Midbrain (tissue), 1 donor: ENCODE data around the gene TRPM6.
"Not testable (repeated sequence)": the region's sequence is repeated elsewhere in the genome, so short reads cannot be mapped to it uniquely, and the experiment has no call there.

Source experiments
- DNase-seq: peaks from one replicate; lab custom pipeline; 2025; lab: John Stamatoyannopoulos, UW

Gene TRPM6

DNA sequence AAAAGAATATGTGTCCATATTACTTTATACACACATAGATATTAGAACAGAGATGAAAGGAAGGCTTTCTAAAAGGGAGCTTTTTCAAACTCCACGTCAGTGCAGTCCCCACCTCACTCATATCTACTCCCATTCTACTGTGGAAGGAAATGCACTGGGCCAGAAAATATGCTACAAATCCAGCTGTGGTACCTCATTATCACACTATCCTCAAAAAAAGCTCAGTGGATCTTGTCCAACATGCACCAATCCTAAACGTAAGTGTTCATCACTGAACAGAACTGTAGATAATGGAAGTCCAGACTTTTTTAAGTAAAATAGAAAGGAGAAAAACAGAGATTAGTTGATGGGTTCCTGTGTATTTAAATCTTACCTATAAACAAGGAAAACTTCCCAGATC, 27.9 kb downstream of the TRPM6 start:
- DNase-seq, result no peak

DNA sequence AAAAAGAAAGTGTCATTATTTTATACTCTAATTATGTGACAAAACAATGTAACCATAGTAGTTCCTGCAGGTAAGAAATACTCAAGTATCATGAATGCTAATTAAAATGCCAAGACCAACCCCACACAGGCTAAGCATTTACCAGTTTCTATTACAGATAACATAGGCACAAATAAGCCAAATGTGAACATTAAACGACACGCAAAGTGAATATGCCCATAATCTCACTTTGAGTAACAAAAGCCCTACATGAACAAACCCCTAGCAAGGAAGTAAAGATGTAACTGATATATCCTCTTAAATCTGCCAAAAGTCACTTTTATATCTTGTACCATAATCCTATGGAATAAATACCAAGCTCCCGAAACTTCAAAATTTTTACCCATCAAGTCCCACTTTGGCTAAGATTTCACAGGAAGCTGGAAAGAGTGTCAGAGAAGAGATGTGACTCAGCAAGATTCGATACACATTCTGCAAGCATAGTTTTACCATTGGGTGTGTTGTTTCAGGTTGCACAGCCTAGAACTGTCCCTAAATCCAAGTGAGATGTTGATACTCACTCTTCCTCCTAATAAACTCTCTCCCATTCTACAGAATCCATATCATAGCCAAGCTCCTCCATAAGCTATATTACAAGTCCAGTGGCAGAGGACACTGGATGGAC, 28.8 kb downstream of the TRPM6 start:
- no peak for DNase-seq

DNA sequence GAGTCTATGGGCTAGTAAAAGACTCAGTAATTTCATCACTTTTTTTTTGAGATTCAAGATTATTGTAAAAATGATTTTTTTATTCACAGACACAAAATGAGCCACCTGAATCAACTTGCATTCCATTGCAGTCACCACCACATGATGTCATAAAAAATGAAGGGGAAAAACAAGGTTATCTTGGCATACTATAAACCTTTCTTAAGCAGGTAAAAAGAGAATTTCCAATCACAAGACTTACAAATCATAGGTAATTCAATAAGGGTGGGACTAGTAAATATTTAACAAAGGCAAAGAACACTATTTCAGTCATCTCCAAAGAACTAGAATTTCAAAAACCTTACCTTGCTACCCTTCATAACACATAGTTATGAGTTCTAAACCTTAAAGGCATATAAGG, 30.7 kb downstream of the TRPM6 start:
- no peak for DNase-seq

GRCh38 chr9:74855072-74855471, 32.6 kb downstream of the TRPM6 start:
- DNase-seq, result no peak

- DNase-seq, result not testable (repeated sequence)
Observed at GRCh38 chr9:74853024-74853423, 34.7 kb downstream of the TRPM6 start.

GRCh38 chr9:74848153-74848525, 39.6 kb downstream of the TRPM6 start:
- no peak for DNase-seq

DNA sequence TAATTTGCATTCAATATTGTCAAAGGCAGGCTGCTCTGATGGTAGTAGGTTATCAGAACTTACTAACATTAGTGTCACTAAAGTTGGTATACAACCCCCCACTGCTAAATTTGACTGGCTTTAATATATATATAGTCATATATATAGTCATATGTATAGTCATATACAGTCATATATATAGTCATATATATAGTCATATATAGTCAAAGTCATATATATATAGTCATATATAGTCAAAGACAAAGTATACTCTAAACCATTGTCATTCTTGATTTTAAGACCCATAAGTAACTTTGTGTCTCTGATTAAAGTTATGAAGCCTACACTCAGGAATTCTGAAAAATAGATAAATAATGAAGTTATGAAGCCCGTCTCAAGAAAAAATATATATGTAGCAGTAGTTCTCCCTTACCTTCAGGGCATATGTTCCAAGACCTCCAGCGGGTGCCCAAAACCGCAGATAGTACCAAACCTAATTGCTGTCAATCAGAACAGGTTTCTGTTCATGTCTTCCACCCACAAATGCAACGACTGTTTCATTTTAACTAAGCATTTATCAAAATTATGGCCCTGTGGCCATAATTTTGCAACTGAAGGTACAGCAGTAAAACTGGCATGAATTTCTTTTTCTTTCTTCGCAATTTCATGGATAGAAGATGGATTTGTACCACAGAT, 40.1 kb downstream of the TRPM6 start:
- no peak for DNase-seq

- DNase-seq, result no peak
Observed at GRCh38 chr9:74846766-74847165, 41.0 kb downstream of the TRPM6 start.

DNA sequence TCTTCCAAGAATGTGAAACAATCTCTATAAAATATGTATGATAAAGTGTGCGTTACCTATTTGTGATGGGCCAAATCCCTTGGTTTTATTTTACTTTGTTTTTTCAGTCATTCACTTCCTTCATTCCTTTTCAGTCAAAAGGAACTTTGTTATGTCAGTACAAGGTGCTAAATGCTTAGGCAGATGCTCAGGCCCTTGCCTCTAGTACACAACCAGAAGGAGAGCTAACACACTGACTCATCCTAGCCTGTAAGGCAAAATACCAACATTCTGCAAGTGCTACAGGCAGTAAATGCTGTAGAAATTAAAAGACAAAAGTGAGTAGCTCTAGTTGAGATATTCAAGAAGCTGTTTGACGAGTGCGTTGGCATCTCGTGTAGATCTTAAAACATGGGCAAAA, 49.4 kb downstream of the TRPM6 start:
- no peak for DNase-seq

DNA sequence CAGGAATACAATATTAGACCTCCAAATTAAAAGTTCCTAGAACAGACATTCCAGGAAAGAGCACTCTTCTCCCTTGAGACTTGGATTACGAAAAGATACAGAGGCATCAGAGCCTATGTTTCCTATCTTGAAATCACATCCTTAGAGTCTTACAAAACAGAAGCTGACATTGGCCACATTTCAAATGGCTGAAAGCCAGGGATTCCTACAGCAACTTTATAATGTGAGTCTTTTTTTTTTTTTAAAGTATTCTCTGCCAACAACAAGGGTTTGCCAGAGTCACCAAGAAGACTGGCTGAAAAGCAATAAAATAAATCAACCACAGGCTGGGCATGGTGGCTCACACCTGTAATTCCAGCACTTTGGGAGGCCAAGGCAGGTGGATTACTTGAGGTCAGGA, 63.1 kb downstream of the TRPM6 start:
- DNase-seq, result no peak

- peak; percentile 67 for DNase-seq
Observed at GRCh38 chr9:74821636-74822035, 66.1 kb downstream of the TRPM6 start.

DNA sequence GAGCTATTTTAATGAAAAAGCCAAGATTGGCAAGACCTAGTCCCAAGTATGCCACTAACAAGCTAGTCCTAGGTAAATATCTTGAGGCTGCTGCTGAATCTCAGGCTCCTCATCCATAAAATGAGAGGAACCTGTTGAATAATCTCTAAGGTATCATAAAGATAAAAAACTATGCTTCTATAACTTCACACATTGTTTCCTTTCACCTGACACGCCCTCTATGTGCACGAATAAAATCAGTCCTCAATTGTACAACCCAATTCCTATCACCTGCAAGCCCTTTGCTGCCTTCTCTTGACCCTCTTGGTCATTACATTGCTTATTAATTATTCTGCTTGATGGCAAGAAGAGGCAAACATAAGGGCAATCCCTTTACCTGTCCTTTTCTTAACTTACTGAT, 69.9 kb downstream of the TRPM6 start:
- no peak for DNase-seq

- DNase-seq, result no peak
Observed at GRCh38 chr9:74817281-74817810, 70.4 kb downstream of the TRPM6 start.

GRCh38 chr9:74810200-74810599, 77.5 kb downstream of the TRPM6 start:
- DNase-seq, result no peak

DNA sequence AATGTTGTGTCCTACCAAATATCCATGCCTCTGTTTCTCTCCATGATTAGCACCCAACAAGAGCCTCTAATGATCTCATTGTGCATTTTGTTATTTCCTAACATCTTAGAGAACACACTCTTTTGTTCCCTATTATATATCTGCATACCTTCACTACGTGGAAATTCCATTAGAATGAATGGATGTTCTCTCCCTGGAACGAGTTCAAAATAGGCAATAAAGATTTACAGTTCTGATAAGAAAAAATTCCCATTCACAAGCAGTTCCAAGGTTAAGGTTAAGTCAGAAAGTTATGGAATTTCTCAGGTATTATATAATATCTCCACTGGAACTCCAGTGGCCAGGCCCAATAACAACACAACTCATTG, 83.7 kb downstream of the TRPM6 start:
- DNase-seq, result no peak

DNA sequence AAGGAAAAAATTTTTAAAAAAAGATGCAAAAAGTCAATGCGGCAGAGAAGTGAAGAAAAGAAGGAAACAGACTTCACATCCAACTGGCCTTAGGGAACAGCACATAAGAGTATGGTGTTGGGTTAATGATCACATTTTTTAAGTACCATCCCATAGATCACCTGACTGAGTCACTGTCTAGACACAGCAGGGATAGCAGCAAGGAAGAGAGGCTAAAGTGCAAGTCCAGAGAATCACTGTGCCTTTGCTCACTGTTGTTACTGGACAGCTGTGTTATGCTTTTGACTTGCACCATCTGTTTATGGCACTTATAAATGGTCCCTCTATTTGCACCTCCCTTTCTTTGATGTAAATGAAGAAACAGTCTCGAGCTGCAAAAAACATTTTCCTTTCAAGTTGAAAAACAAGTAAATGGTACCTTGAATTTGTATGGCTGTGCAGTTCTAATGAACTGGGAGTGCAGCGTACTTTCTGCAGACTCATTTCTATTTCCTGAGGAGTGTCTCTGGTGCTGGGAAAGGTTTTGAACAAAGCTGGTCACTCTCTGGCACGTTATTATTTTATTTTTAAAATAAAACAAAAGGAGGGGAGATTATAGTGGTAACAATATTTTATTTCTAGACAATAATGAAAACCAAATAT, 84.2 kb downstream of the TRPM6 start:
- no peak for DNase-seq

DNA sequence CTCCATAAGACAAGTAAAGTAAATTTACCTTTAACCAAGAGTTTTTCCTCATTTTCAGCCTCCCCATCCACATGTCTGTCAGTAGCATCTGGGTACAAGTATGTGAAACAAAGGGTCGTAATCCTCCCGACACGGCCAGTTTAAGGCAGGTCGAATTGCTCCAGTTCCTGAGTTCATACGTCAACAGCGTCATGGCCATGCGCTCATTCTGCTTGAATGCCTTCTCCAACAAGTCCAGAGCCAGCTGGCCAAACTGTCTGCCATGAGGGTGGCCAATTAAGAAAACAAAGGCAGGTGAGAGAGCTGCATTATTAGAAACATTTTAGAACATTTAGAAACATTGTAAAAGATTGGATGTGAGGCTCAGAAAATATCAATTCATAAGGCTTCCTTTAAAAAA, 87.5 kb downstream of the TRPM6 start:
- no peak for DNase-seq

- no peak for DNase-seq
Observed at GRCh38 chr9:74795803-74796202, 91.9 kb downstream of the TRPM6 start.

DNA sequence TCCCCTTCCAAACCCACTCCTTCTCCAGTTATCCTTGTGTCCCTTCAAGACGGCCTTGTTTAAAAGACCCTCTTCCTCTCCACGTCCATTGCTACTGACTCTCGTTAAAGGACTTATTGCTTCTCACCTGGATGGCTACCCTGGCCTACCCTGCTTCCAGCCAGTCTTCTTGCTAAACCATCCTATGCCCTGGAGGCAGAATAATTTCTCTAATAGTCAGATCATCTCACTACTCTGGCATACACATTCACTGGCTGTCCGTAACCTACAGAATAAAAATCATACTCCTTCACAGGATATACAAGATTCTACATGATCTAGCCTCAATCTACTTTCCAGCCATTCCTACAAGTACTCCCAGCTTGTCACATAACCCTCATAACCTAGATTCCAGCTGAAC, 92.6 kb downstream of the TRPM6 start:
- DNase-seq, result no peak

GRCh38 chr9:74784506-74784905, 103.2 kb downstream of the TRPM6 start:
- DNase-seq, result no peak

- DNase-seq, result no peak
Observed at GRCh38 chr9:74783408-74783807, 104.3 kb downstream of the TRPM6 start.

GRCh38 chr9:74777136-74777879, 110.4 kb downstream of the TRPM6 start:
- DNase-seq, result peak; percentile 68

DNA sequence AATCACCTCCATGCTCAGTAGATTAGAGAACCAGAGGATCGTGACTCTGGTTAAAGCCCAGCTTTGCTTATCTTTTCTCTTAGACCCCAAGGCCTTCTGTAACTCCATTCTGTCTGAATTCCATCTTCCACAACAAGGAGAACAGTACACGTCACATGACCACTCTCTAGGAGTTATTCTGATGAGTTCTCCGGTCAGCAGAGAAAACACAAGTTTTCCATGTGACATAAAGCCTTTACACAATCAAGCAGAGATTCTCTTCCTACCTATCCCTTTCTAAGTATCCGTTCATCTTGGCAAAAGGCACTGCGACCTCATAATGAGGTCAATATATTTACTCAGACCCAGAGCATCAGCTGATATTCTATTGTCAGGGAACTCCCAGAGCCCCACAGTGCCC, 112.3 kb downstream of the TRPM6 start:
- DNase-seq, result no peak
